ENCODE results near the gene YJEFN3. TPM values are rescaled to one million over a fixed set of nuclear protein-coding genes. Genes with fewer than 3 reads are reported as not detected.

YJEFN3 gene
- total RNA-seq, 1 donor from 2014 or later: 0.20 TPM

DNA sequence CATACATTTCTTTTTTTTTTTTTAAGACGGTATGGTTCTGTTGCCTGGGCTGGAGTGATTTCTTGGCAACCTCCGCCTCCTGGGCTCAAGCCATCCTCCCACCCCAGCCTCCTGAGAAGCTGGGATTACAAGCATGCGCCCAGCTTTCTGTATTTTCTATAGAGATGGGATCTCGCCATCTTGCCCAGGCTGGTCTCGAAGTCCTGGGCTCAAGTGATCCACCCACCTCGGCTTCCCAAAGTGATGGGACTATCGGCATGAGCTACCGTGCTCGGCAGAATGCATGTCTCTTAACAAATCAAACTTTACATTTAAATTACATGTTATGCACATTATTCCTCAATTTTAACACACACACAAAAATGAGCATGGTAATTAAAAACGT, 11.5 kb upstream of the YJEFN3 start:
- no peak for DNase-seq (ENCODE audit: low read depth in 2 of 2)

DNA sequence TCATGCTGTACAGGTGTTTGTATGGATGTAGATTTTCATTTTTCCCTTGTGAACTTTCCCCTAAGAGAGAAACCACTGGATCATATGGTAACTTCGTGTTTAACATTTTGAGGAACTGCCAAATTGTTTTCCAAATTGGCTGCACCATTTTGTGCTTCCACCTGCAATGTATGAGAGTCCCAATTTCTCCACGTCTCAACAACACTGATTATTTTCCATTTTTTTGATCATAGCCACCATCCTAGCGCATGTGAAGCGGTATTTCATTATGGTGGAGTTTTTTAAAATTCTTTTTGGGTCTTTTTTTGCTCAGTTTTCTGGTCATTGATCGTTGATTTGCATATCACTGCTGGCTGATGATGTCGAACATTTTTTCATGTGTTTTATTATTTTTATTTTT, 7.7 kb upstream of the YJEFN3 start:
- DNase-seq (ENCODE audit: low read depth in 2 of 2): no peak

DNA sequence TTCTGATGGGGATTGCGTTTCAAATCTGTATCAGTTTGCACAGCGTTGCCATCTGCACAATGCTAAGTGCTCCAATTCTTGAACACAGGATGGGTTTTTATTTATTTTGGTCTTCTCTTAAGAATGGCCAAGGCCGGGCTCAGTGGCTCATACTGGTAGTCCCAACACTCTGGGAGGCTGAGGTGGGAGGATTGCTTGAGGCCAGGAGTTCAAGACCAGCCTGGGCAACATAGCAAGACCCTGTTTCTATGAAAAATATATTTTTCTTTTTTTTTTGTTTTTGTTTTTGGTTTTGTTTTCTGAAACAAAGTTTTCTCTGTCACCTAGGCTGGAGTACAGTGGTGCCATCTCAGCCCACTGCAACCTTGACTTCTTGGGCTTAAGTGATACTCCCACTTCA, 5.5 kb upstream of the YJEFN3 start:
- DNase-seq (ENCODE audit: low read depth in 2 of 2): no peak

DNA sequence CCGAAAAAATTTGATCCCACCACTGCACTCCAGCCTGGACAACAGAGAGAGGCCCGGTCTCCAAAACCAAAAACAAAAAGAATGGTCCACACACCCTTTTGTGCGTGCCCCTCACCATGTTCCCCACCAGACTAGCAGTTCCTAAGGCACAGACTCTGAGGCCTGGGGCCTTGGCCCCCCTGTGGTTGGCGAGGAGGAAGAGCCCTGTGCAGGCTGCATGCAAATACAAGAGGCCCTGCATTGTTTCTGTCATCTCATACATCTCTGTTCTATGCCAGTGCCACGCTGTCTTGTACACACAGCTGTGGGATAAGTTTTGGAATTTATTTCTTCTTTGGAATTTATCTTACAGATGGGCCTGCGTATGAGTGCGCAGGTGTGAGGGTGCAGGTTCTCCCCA, 4.7 kb upstream of the YJEFN3 start:
- DNase-seq (ENCODE audit: low read depth in 2 of 2): no peak

DNA sequence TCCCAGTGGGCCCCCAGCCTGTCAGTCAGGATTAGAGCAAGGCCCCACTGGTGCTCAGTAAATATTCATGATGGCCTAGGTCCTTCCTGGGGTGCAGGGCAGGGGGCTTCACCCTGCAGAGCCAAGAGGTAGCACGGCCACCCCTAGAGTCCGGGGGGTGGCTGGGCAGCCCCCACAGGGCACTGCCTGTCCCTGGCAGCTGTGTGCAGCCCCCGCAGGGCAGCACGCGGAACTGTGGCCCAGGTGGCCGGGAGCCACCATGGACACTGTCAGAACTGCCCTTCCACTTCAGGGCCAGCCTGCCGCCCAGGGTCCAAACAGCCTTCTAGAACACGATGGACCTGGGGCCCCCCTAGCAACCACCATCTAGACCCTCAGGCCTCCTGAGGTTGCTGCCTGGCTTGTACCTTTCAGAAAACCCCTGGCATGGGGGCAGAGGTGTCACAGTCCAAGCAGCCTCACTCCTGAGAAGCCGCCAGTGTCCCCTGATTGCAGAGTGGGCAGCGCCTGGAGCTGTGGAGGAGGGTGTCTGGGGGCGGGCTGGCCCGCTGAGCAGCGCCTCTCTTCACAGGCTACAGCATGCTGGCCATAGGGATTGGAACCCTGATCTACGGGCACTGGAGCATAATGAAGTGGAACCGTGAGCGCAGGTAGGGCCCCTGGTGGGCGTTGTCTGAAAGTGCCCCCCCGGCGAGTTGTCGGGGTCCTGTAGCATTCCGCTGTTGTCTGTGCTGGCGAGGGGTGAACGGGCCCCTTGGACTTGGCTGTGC, 2.9 kb upstream of the YJEFN3 start:
- DNase-seq (ENCODE audit: low read depth in 2 of 2): no peak

DNA sequence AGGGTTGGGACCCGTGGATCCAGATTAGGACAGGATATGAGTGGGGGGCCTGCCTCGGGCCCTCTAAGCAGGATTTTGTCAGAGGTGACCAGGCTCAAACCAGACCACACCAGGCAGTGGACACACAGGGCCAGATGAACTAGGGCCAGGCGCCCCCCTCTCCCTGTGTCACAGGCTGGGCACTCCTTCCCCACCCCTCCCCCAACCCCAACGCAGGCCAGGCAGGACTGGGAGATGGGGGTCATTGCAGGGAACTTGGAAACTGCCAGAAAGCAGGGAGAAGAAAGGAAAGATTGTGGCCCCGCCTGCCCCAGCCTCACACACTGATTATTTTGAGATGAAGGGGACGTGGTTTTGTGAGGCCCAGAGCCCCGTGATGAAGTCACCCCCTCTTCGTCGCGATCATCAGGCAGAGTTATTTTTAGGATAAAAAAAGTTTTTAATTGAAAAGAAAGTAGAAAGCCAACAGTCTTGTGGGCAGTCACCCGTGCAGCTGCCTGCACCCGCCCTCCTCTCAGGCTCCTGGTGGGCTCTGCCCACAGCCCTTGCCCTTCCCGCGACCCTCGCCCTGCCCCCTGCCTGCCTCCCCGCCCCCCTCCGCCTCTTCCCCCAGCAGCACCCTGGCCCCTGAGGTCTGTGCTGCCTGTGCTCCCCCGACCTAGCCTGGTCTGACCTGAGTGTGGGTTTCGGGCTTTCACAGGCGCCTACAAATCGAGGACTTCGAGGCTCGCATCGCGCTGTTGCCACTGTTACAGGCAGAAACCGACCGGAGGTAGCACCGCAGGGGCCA, 1.9 kb upstream of the YJEFN3 start:
- DNase-seq (ENCODE audit: low read depth in 2 of 2): no peak

DNA sequence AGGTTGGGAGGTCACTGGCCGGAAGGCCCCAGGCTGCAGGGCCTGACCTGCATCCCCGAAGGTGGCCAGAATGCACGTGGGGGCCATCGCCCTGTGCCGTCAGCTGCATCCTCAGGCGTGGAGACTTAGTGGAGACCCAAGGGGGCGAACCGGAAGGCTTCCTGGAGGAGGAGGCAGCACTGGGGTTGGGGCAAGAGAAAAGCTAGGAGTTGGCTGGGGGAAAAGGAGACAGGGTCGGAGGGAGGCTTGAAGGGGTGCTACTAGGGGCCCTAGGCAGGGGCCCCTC, 1.4 kb upstream of the YJEFN3 start:
- DNase-seq (ENCODE audit: low read depth in 2 of 2): no peak

DNA sequence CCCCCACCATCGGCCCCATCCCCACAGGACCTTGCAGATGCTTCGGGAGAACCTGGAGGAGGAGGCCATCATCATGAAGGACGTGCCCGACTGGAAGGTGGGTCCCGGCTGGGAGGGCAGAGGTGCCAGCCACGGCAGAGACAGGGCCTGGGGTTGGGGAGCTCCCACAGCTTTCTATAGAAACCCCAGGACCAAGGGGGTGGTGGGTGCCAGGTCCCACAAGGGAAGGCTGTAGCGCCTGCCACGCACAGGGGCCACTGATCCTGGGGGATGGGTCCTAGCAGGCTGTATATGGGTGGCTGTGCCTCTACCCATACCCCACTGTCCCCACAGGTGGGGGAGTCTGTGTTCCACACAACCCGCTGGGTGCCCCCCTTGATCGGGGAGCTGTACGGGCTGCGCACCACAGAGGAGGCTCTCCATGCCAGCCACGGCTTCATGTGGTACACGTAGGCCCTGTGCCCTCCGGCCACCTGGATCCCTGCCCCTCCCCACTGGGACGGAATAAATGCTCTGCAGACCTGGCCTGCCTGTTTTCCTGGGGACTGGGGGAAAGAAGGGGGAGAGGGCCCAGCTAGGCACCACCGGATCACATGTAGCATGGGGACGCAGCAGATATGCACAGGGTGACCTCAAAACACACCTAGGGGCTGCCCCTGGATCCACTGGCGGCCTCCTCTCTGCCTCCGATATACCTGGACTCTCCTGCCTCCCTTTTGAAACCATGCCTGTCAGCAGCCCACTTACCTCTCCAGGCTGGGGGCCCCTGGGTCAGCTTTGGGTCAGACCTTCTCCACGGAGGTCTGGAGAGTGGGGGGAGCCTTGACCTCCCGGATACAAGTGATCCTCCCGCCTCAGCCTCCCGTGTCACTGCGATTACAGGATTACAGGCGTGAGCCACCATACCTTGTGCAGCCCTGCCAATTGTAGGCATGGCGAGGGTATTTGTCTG, 761 bp upstream of the YJEFN3 start:
- no peak for DNase-seq (ENCODE audit: low read depth in 2 of 2)

DNA sequence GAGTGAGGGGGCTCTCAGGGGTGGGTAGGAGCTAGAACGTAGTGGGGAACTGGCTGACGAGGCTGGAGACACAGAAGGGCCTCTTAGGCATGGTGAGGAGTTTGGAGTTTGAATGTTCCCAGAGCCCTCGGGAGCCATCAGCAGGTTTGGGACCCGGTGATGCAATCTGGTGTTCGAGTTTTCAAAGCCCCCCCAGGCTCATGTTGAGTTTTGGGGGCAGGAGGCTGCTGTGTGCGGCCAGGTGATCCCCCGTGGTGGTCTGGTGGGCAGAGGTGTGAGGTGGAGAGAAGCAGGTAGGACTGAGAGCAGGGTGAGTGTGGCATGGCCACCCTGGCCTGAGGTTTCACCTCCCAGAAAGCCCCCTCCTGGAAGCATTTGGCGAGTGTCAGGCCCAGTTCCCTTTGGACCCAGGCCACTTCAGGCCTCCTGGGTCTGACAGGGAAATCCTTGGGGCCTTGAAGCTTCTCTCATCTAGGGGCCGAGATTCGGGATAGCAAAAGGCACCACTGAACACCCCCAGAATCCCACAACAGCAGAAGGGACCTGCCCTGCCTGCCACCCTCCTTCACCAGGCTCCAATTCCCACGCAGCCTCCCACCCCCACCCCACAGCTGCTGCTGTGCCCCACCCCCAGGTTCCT, 1.2 kb downstream of the YJEFN3 start:
- no peak for DNase-seq (ENCODE audit: low read depth in 2 of 2)

DNA sequence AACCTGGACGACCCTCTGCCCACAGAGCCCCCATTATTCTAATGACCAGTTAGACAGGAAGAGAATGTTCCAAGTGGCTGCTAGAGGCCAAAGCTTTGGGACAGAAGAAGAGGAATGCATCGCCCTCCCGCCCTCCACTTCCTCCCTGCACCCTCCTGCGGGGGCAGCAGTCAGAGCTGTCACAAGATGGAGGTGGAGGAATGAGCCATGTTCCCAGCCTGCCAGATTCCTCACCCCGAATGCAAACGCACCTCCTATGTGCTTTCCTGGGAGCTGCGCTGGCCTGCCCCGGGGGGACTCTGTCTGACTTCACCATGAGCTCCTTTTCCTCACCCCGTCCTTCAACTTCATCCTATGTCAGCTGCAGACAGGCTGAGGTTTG, 1.7 kb downstream of the YJEFN3 start:
- DNase-seq (ENCODE audit: low read depth in 2 of 2): no peak

DNA sequence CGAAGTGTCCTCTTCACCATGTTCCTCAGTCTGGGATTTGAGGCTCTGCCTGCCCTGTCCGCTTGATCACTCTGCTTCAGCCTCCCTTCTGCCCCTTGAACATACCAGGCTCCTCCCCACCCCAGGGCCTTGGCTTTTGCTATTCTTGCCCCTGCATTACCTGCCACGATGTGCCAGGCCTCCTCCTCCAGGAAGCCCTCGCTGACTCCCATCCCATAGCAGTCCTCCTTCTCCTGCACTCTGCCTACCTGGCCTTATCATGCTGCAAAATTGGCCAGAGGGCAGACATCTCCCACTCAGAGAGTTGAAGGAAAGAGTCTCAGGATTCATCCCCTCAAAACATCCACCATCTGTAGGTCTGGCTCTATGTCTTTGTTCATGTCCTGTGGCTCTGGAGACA, 2.2 kb downstream of the YJEFN3 start:
- no peak for DNase-seq (ENCODE audit: low read depth in 2 of 2)

DNA sequence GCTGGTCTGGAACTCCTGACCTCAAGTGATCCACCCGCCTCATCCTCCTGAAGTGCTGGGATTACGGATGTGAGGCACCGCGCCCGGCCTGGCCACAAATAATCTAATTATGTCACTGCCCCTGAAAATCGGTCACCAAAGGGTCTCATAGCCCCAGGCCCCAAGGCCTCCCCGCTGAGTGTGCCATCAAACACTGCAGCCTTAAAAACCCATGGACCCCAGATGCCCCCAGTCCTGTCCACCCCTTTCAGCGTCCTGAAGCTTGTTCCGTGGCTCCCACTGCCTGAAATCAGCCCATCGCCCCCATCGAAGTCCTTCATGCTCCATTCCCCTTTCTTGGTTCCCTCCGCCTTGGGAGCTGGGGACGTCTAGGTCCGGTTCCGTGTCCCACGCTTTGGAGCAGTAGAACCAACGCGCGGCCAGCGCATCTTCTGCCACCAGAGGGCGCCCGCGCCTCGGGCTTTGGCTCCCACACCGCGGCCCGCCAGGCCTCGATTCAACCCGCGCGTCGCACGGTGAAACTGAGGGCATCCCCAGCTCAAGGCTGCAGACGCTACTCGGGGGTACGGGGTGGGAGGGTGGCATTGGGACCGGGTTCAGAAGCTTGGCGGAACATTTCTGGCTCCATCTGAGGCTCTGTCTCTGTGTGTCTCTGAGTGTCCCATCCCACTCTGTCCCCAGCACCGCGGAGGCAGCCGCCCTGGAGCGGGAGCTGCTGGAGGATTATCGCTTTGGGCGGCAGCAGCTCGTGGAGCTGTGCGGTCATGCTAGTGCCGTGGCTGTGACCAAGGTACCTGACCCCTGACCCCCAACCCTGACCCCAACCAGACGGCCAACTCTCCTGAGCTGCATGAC, 3.5 kb downstream of the YJEFN3 start:
- DNase-seq (ENCODE audit: low read depth in 2 of 2): peak; percentile 58 to 74

DNA sequence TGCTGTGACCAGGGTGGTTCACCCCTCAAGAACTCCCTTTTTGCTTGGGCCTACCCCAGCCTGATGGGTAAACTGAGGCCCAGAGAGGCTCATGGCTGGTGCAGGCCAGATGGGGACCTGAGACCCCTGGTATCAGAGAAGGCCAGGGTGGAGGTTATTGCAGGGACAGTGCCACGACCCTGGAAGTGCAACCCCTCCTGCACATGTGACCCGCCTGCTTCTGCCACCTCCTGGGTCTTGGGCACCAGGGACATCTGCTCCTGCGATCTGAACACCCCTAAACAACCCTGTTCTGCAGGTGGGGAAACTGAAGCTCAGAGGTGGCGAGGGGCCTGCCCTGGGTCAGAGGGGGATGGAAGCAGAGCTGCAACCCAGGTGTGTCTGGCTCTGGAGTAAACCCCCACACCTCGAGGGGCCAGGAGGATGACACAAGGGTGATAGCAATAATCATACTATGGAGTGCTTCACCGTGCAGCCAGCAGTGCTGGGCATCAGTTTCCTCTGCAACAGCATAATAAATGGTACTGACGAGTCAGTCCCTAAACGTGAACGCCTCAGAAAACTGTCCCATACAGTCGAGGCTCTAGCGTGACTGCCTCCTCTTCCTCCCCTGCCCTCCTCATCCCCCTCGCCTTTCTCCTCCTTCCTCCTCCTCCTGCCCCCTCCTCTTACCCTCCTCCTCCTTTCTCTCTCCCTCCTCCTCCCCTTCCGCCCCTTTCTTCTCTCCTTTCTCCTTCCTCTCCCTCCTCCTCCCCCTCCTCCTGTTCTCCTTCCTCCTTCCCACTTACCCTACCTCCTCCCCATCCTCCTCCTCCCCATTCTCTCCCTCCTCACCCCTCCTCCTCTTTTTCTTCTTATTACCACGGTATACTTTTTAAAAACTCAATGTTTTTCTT, 4.3 kb downstream of the YJEFN3 start:
- DNase-seq (ENCODE audit: low read depth in 2 of 2): no peak

DNA sequence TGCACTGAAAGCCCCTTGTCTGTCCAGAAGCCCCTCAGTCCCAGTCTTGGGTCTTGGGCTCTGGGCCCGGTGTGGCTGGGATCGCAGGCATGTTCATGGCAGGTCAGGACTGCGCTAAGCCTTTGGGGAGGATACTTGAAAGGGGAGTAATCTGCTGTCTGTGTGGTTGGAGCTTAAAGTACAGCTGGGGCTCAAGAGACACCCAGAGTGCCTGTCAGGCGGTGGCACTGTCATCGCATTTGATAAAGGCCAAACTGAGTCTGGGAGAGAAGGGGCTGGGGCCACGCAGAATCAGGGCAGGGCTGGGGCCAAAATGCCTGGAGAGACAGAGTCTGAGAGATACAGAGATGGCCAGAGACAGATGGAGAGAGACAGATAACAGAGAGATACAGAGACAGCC, 5.1 kb downstream of the YJEFN3 start:
- DNase-seq (ENCODE audit: low read depth in 2 of 2): no peak

DNA sequence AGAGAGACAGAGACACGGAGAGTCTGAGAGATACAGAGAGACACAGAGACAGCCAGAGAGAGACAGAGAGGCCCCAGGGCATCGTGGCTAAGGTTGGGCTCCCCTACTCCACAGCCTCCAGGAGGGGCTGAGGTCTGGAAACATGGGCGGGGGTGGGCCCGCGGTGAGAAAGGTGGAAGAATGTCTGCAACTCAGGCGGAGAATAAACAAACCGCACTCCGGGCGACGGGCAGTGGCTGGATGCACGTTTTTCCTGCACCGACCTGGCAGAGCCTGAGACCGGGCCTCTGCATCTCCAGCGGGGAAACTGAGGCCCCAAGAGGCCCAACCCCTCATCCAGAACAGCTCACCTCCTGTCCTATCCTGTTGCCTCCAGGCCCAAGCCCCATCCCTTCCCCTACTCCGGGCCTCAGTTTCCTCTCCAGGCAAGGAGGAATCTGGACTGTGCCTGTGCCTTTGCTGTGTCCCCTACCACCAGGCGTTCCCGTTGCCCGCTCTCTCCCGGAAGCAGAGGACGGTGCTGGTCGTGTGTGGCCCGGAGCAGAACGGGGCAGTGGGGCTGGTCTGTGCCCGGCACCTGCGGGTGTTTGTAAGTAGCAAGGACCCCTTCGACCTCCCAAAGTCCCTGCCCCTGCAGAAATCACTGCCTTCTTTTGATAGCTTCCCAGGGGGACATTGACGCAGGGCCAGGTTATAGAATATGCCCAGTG, 6.0 kb downstream of the YJEFN3 start:
- DNase-seq (ENCODE audit: low read depth in 2 of 2): no peak

DNA sequence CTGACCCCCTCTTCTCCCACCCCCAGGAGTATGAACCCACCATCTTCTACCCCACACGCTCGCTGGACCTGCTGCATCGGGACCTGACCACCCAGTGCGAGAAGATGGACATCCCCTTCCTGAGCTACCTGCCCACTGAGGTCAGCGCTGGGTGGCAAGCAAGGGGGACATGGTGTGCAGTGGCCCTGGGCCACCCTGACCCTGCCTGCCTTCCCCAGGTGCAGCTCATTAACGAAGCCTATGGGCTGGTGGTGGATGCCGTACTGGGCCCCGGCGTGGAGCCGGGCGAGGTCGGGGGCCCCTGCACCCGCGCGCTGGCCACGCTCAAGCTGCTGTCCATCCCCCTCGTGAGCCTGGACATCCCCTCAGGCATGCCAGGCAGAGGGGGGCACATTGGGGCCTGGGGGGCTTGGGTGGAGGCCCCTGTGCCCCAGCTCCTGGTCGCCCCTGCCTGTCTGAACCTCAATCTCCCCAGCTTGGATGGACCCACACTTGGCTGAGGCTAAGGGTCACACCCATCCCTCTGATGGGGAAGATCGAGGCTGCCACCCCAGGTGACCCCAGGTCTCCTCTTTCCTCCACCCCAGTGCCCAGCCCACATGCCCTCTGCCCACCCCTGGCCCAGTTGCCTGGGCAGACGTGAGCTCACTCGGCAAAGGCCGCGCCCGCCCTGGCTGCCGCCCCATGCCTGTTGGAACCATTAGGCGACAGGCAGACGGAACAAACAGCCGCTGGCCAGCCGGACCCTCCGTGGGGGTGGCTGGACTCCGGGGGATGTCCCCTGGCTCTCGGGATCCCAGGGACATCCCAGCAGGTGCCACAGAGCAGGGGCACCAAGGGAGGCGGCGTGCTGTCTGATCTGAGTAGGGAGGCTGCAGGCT, 6.8 kb downstream of the YJEFN3 start:
- no peak for DNase-seq (ENCODE audit: low read depth in 2 of 2)

DNA sequence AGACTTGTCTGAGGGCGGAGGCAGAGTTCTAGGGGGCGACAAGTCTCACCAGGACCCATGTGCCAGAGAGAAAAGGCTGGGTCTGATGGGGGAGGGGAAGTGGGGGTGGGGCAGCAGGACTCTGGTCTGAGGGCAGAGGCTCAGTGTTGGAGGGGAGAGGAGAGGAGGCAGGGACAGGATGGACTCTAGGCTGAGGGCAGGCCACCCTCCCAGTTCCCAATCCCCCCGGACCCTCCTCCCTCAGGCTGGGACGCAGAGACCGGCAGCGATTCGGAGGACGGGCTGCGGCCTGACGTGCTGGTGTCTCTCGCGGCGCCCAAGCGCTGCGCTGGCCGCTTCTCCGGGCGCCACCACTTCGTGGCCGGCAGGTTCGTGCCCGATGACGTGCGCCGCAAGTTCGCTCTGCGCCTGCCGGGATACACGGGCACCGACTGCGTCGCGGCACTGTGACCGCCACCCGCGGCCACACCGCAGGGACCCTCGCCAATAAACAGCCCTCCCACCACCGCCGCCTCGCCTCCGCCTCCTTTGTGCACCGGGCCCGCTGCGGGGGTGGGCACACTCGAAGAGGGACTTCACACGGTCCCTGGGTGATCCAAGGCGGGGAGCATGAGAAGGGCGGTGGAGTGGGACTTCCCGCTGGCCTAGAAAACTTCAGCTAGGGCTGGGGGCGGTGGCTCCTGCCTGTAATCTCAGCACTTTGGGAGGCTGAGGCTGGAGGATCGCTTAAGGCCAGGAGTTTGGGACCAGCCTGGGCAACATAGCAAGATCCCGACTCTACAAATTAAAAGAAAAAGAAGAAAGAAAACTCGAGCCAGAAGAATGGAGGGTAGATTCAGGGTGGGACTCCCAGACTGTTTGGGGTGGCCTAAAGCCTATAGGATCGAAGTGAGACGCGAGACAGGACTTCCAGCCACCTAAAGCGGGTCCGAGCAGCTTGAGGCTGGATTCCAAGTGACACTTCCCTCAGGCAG, 8.7 kb downstream of the YJEFN3 start:
- peak in 1 of 2 donors; percentile 36 for DNase-seq (ENCODE audit: low read depth in 2 of 2)

Measured in lung microvascular endothelial cell (primary cell).